HG03354 (cell line): ENCODE data around the gene TBC1D25.
"Not testable (repeated sequence)": the region's sequence is repeated elsewhere in the genome, so short reads cannot be mapped to it uniquely, and the experiment has no call there.

ENCODE experiments used
- ATAC-seq: cut with Tn5 transposase; IDR thresholded peaks from one replicate; pipeline ENCODE4 v1.9.1; 2021; ENCODE audit warnings: mild to moderate bottlenecking; ENCODE audit not compliant: unreplicated experiment, poor library complexity, severe bottlenecking

TBC1D25 gene

DNA sequence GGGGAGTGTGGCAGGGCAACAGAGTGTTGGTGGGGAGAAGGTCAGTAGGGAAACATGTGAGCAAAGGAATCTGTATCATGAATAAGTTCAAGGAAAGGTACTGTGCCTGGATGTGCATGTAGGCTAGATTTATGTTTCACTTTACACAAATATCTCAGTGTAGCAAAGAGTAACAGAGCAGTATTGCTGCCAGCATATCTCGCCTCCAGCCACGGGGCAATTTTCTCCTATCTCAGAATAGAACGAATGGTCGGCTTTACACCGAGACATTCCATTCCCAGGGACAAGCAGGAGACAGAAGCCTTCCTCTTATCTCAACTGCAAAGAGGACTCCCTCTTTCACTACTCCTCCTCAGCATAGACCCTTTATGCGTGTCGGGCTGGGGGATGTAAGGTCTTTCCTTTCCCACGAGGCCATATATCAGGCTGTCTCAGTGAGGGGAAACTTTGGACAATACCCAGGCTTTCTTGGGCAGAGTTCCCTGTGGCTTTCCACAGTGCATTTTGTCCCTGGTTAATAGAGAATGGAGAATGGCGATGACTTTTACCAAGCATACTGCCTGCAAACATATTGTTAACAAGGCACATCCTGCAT, 16.3 kb downstream of the TBC1D25 start:
- not testable (repeated sequence) for ATAC-seq

DNA sequence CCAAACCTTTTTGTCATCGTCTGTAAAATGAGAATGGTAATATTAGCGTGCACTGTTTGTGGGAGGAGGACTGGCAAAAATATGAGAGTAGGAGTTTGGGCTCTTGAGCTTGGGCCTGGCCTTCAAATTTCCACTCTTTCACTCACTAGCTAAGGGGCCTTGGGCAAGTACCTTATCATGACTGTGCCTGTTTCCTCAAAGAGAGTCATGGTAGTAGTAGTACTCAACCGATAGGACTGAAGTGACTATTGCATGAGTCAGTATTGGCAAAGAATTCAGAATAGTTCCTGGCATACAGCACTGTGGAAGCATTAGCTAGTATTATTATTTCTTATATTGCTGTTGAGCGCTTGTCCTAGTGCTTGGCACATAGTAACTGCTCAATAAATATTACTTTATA, 18.8 kb downstream of the TBC1D25 start:
- no peak for ATAC-seq

DNA sequence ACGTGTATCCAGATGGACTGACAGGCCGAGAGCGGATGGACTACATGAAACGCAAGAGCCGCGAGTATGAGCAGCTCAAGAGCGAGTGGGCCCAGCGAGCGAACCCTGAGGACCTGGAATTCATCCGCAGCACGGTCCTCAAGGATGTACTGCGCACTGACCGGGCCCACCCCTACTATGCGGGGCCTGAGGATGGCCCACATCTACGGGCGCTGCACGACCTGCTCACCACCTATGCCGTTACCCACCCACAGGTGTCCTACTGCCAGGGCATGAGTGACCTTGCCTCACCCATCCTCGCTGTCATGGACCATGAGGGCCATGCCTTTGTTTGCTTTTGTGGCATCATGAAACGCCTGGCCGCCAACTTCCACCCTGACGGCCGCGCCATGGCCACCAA, 20.1 kb downstream of the TBC1D25 start:
- no peak for ATAC-seq

DNA sequence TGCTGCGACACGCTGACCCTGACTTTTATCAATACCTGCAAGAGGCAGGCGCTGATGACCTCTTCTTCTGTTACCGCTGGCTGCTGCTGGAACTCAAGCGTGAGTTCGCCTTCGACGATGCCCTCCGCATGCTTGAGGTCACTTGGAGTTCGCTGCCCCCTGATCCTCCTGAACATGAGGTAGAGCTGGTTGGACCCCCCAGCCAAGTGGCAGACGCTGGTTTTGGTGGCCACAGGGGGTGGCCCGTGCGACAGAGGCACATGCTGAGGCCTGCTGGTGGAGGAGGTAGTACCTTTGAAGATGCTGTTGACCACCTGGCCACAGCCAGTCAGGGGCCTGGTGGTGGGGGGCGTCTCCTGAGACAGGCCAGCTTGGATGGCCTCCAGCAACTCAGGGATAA, 20.5 kb downstream of the TBC1D25 start:
- no peak for ATAC-seq

DNA sequence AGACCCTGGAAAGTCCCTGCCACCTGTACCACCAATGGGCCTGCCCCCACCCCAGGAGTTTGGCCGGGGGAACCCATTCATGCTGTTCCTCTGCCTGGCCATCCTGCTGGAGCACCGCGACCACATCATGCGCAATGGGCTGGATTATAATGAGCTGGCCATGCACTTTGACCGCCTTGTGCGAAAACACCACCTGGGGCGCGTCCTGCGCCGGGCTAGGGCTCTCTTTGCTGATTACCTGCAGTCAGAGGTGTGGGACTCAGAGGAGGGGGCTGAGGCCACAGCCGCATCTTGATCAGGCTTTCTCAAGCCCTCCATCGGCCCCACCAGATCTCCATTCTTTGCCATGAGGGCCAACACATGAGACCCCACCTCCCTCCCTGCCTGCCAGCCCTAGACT, 21.2 kb downstream of the TBC1D25 start:
- ATAC-seq: no peak

DNA sequence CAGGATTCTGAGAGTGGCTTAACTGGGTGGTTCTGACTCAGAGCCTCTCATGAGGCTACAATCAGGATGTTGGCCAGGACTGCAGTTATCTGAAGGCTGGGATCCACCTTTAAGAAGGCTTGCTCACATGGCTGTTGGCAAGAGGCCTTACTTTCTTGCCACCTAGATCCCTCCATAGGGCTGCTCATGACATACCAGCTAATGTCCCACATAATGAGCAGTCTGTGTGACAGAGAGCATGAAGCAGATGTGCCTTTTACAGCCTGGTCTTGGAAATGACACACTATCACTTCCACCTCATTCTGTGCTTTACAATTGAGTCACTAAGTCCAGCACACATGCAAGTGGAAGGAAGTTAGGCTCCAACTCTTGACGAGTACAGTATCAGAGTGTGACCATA, 30.4 kb downstream of the TBC1D25 start:
- no peak for ATAC-seq

DNA sequence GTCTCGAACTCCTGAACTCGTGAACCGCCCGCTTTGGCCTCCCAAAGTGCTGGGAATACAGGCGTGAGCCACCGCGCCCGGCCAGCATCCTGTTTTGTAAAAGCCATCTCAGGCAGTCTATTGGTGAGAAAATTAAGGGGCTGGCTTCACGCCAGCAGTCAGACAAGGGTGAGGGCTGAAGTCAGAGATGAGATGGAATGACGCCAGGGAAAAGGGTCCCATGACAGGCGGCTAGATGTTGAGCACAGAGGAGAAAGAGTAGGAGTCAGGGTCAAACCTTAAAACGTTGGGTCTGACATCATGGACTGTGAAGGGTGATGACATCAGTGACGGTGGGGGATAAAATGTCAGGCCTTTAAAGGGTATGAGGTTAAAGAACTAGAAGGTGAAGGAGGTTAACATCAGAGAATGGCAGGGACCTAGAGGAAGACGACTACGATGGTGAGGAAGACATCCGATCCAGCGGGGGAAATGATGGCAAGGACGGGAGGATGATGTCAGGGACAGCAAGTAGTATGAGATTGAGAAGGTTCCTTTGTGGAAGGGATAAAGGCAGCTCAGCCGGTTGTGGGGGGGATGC, 34.3 kb downstream of the TBC1D25 start:
- ATAC-seq: peak; percentile 6

DNA sequence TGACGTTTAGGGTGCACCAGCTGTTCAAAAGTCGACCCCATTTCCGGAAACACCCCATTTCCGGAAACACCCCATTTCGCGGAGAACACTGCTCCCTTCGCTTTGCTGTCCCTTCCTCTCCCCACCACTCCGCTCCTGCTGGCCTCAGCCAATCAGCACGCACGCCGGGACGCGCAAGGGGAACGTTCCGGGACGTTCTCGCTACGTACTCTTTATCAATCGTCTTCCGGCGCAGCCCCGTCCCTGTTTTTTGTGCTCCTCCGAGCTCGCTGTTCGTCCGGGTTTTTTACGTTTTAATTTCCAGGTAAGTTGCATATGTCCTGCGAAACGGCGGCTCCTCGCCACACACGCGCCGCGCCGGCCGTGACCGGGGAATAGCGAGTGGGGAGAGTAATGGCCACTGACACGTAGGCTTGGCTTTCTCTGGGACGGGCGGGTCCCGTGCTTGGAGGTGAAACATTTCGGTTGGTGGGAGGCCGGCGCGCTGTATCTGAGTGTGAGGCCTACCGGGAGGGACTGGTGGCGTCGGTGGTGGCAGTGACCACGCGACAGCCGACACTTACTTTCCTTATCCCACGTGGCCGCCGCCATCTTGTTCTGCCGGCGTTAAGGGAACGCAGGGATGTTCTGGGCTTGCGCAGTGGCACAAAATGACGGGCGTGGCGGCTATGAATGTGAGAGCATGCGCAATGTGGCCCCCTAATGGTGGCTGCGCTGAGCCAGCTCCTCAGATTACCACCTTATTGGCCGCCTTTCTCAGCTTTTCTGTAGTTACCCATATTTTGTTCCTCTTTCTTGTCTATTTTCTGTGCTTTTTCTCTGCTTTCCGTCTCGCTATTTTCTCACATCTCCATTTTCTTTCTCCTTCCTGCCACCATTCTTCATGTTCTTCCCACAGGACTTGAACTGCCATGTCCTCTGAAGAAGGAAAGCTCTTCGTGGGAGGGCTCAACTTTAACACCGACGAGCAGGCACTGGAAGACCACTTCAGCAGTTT, 35.1 kb downstream of the TBC1D25 start, which contains the start of gene RBM3:
Gene RBM3 (plus strand): TSS at position 215 of the 997 bp plus-strand sequence. CDS start 697 bp downstream, at position 912.
- ATAC-seq: peak; percentile 90

DNA sequence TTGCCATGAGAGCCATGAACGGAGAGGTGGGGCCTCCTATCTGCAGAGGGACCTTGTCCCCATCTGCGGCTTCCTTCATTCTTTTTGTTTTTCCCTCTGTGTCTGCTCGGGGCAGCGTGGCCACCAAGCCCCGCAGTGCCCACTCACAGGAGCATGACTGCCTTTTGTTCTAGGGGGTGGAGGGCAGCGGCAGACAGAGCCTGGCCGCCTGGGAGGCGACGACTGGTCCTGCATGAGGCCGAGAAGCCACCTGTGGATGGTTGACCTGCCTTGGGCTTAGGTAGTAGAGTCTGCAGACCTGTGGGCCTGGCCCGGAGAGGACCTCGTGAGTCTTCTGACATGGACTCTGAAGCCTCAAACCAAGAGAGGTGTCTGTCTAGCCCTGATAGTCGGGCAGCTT, 36.1 kb downstream of the TBC1D25 start:
- no peak for ATAC-seq

DNA sequence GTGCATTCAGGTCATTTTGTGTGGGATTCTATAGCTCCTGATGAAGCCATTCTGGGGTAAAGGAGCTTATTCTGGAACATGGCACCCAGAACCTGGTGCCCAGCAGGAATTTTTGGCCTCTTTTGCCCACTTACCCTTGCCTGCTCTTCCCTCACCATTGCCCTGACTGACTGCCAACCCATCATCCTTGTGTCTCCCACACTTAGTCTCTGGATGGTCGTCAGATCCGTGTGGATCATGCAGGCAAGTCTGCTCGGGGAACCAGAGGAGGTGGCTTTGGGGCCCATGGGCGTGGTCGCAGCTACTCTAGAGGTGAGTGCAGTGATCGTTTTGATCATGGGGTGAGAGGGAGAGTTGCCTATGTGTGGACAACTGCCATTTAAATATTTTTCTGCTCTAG, 36.6 kb downstream of the TBC1D25 start:
- ATAC-seq: no peak

DNA sequence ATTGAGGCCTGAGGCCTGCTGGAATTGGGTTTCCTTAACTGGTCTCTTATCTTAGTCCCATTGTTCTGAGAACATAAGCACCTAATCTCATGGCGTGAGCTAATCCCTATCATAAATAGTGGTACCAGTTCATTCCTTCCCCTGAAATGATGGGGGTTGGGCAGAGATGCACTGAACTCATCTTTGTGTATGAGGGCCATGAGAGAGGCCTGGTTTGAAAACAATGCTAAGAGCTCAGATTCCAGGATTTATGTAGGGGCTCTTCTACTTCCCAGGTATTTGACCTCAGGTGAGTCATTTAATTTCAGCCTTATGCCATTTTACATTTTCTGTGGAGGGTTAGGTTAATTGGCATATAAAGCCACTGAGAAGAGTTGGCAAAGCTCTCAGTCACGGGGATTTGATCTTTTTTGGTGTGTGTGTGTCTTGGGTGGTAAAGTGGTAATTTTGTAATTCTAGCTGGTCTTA, 39.2 kb downstream of the TBC1D25 start:
- no peak for ATAC-seq

DNA sequence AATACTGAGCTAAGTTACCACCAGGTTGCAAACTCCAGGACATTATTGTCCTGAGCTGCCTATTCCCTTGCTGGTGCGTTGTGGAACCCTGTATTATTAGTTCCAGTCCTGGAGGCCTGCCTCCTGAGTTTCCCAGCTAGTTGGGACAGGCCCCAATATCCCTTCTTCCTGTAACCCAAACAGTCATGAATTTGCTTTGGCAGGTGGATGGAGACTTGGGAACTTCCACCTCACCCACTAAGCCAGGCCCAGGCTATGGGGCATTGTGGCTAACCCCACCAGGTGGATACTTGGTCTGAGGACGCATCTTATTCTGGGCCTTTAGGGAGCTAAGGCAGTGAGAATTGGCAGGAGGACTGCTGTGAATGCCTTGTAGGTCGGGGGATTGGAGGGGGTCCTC, 39.7 kb downstream of the TBC1D25 start:
- no peak for ATAC-seq

DNA sequence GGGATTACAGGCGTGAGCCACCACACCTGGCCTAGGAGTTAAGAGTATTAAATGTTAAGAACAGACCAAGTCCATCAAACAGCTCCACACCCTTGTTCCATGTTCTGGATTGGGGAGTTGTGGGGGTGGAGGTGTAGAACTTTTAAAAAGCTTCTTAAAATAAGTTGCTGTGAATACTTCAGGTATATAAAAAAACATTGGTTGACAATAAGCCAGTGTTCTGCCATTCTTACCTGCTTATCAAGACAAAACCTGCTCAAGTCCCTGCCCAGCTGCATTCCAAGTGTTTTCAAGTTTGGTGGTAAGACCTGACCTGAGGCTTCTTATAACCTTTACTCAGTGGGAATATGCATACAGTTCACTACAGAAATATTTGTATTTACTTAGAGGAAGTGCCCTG, 41.1 kb downstream of the TBC1D25 start:
- ATAC-seq: no peak

DNA sequence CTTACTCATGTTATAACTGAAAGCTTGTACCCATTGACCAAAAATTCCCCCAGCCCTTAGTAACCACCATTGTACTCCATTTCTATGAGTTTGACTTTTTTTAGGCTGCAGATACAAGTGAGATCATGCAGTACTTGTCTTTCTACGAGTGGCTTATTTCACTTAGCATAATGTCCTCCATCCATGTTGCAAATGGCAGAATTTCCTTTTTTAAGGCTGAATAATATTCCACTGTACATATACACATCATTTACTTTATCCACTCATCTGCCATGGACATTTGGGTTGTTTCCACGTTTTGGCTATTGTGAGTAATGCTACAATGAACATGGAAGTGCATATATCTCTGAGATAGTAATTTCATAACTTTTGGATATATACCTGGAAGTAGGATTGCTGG, 45.2 kb downstream of the TBC1D25 start:
- no peak for ATAC-seq

DNA sequence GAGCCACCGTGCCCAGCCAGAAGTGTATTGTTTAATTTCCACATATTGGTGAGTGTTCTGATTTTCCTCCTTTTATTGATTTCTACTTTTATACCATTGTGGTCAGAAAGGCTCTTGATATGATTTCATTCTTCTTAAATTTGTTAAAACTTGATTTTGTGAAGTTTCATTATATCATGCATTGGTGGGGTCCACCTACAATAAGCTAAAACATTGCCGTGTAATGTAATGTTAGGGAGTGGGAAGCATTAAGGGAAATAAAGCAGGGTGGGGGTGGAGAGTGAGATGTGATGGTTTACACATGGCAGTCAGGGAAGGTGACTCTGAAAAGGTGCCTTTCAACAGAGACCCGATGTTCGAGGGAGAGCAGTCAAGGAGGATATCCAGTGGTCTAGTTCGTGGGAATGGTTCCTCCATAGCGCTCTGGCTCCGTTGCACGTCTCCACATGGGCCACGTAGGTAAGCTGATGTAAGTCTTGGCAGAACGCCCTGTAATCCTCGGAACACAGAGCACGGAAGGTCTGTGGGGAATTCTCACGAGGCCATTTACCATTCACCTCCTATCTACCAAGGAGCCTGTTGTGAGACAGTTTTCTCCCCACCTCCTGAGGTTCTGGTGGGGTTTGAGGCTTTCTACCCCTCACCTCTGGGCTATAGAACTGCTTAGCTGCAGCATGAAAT, 50.1 kb downstream of the TBC1D25 start:
- no peak for ATAC-seq

DNA sequence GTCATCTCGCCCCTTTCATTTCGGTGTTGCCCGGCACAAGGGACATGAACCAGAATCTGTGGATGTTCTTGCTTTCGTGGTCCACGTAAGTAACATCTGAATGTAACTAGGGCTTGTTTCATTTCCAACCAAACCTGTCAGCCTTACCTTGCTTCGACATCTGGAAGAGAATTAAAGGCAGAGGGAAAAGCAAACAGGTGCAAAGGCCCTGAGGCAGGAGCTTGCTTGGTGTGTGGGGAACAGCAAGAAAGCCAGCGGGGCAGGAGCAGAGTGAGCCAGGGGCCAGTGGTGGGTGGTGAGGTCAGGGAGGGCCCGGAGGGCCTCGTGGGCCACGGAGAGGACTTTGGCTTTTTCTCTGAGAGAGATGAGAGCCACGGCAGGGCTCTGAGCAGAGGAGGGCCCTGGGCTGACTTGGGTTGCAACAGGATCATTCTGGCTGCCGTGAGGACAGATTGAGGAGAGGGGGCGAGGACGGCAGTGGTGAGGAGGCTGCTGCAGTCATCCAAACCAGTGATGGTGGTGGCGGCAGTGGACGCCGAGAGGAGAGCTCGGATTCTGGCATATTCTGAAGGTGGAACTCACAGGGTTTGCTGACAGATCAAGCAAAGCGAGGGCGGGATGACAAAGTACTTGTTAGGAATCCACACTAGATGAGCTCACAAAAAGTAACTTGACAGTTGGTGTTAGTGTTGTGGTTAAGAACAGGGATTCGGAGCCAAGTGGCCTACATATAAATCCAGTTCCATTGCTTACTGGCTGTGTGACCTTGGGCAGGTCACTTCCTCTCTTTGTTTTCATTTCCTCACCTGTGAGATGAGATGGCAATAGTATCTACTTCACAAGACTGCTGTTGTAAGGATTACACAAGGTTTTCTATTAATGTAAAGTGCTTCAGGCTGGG, 50.9 kb downstream of the TBC1D25 start:
- ATAC-seq: no peak

DNA sequence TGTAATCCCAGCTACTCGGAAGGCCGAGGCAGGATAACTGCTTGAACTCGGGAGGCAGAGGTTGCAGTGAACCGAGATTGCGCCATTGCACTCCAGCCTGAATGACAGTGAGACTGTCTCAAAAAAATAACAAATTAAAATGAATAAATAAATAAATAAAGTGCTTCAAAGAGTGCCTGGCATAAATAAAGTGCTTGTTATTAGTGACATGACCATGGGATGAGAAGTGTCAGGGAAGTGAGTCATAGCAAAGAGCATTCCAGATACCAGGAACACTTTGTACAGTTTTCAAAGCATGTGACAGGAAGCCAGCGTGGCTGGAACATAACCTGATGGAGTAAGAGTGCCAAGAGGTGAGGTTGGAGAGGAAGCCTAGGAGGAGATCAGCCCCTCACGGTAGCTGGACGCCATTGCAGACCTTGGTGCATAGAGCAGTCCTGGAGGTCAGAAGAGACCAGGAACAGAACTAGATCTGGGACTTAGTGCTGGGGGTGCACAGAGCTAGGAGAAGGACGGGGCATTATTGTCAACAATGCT, 51.8 kb downstream of the TBC1D25 start:
- no peak for ATAC-seq

DNA sequence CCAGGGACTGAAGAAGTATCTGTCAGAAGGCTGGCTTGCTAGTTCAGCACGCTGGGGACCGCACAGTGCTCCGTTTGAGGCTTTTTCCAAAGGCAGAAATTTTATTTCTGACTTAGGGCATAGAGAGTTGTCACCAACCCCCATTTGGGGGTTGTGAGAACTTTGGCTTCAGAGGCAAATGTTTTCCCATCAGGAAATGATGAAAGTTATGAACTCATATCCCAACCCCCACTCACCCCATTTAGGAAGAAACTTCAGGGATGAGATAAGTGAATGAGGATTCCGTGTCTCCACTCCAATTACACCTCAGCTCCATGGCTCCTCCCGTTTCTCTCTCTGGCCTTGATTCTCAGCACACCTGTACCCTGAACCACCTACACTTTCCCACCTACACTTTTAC, 53.5 kb downstream of the TBC1D25 start:
- no peak for ATAC-seq

DNA sequence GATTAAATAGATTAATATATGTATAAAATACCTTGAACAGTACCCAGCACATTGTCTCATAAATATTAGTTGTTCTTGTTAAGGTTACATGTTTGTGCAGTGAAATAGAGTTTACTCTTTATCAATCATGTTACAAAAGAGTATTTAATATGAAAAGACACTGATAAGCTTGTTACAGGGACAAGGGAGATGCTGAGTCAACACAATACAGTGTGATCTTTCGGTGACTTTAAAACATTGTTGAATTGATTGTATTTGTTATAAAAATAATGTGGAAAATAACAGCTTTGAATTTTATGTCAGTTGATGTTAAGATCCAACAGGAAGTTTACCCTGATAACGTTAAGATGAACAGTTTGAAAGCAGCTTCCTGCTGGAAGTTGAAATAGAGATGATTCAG, 56.4 kb downstream of the TBC1D25 start:
- ATAC-seq: no peak
